Activated T-helper 17 cell treated with anti-CD3 and anti-CD28 coated beads, Interleukin-2, amount 50 U/mL, for 72 hours (primary cell): Measurements from ENCODE around the gene TGM2. TPM values are rescaled to one million over a fixed set of nuclear protein-coding genes. Genes with fewer than 3 reads are reported as not detected.
A peak's percentile ranks its signal among the peaks of the same experiment; 100 is the strongest.
"Not testable (repeated sequence)": the region's sequence is repeated elsewhere in the genome, so short reads cannot be mapped to it uniquely, and the experiment has no call there.

Experiments used
- ATAC-seq: fragments of 150-1000 bp; cut with Tn5 transposase; replicated peaks from 2 replicates; pipeline ENCODE4 v1.10.0; 2021; ENCODE audit warnings: mild to moderate bottlenecking, moderate library complexity
- H3K27ac Mint-ChIP-seq: one replicate; pipeline ENCODE4 v1.8.0; 2022; ENCODE audit warnings: mixed read lengths
- H3K27me3 Mint-ChIP-seq: one replicate; pipeline ENCODE4 v1.8.0; 2022; ENCODE audit warnings: mixed read lengths
- H3K36me3 Mint-ChIP-seq: one replicate; pipeline ENCODE4 v1.8.0; 2022; ENCODE audit warnings: low read depth, mild to moderate bottlenecking, mixed read lengths
- H3K4me1 Mint-ChIP-seq: one replicate; pipeline ENCODE4 v1.8.0; 2022; ENCODE audit warnings: mixed read lengths
- H3K4me3 Mint-ChIP-seq: one replicate; pipeline ENCODE4 v1.8.0; 2022; ENCODE audit warnings: mild to moderate bottlenecking, mixed read lengths
- H3K9me3 Mint-ChIP-seq: one replicate; pipeline ENCODE4 v1.8.0; 2022; ENCODE audit warnings: mixed read lengths
- total RNA-seq, 2 donors: library from RNA; stranded (reverse); gene quantifications; one replicate each; pipeline ENCODE4 v1.2.3, GENCODE V29; 2022

The TGM2 gene
- total RNA-seq, 2 donors from 2014 or later: 0.19 to 0.76 TPM

GRCh38 chr20:38110525-38111178, 54.4 kb downstream of the TGM2 start:
- H3K36me3 Mint-ChIP-seq: no peaks in the 10 kb centered on the region
- H3K9me3 Mint-ChIP-seq: no peaks in the 10 kb centered on the region
- ATAC-seq: no peak
- H3K4me3 Mint-ChIP-seq: no peak overlapping the region
- no peaks in the 10 kb centered on the region for H3K27me3 Mint-ChIP-seq
- no peaks in the 10 kb centered on the region for H3K4me1 Mint-ChIP-seq
- no peak overlapping the region for H3K27ac Mint-ChIP-seq

- H3K4me1 Mint-ChIP-seq: no peaks in the 10 kb centered on the region
- ATAC-seq: no peak
- H3K27me3 Mint-ChIP-seq: no peaks in the 10 kb centered on the region
- no peaks in the 10 kb centered on the region for H3K9me3 Mint-ChIP-seq
- no peak overlapping the region for H3K27ac Mint-ChIP-seq
- H3K4me3 Mint-ChIP-seq: no peak overlapping the region
- H3K36me3 Mint-ChIP-seq: no peaks in the 10 kb centered on the region
Measured at GRCh38 chr20:38109591-38110524, 55.2 kb downstream of the TGM2 start.

GRCh38 chr20:38108986-38109541, 56.0 kb downstream of the TGM2 start:
- no peak overlapping the region for H3K27ac Mint-ChIP-seq
- H3K9me3 Mint-ChIP-seq: no peaks in the 10 kb centered on the region
- H3K4me3 Mint-ChIP-seq: no peak overlapping the region
- H3K4me1 Mint-ChIP-seq: no peaks in the 10 kb centered on the region
- H3K36me3 Mint-ChIP-seq: no peaks in the 10 kb centered on the region
- no peaks in the 10 kb centered on the region for H3K27me3 Mint-ChIP-seq
- ATAC-seq: no peak

- Mint-ChIP-seq H3K4me1 (no peaks in the 10 kb centered on the region), H3K27me3 (no peaks in the 10 kb centered on the region), H3K27ac (no peak overlapping the region), H3K4me3 (no peak overlapping the region), H3K36me3 (no peaks in the 10 kb centered on the region), H3K9me3 (no peaks in the 10 kb centered on the region)
- ATAC-seq: no peak
Measured at GRCh38 chr20:38108438-38108985, 56.6 kb downstream of the TGM2 start.

GRCh38 chr20:38107916-38108315, 57.2 kb downstream of the TGM2 start:
- H3K9me3 Mint-ChIP-seq, ATAC-seq, H3K36me3 Mint-ChIP-seq, H3K4me3 Mint-ChIP-seq, H3K27me3 Mint-ChIP-seq, H3K4me1 Mint-ChIP-seq, H3K27ac Mint-ChIP-seq: not testable (repeated sequence)

GRCh38 chr20:38107386-38107785, 57.7 kb downstream of the TGM2 start:
- not testable (repeated sequence) for H3K9me3 Mint-ChIP-seq, H3K27ac Mint-ChIP-seq, H3K4me1 Mint-ChIP-seq, H3K4me3 Mint-ChIP-seq, ATAC-seq, H3K27me3 Mint-ChIP-seq, H3K36me3 Mint-ChIP-seq

GRCh38 chr20:38106461-38106860, 58.6 kb downstream of the TGM2 start:
- Mint-ChIP-seq H3K9me3 (no peaks in the 10 kb centered on the region), H3K27ac (no peak overlapping the region), H3K27me3 (no peaks in the 10 kb centered on the region), H3K4me3 (no peak overlapping the region), H3K36me3 (no peaks in the 10 kb centered on the region), H3K4me1 (no peaks in the 10 kb centered on the region)
- ATAC-seq: no peak

- no peak for ATAC-seq
- H3K27me3 Mint-ChIP-seq: no peaks in the 10 kb centered on the region
- peaks cover 10% of the 10 kb centered on the region for H3K9me3 Mint-ChIP-seq
- H3K4me3 Mint-ChIP-seq: no peak overlapping the region
- no peaks in the 10 kb centered on the region for H3K36me3 Mint-ChIP-seq
- H3K27ac Mint-ChIP-seq: no peak overlapping the region
- no peaks in the 10 kb centered on the region for H3K4me1 Mint-ChIP-seq
Measured at GRCh38 chr20:38104285-38104684, 60.8 kb downstream of the TGM2 start.

GRCh38 chr20:38102206-38102605, 62.9 kb downstream of the TGM2 start:
- not testable (repeated sequence) for H3K27me3 Mint-ChIP-seq, H3K27ac Mint-ChIP-seq, H3K36me3 Mint-ChIP-seq, H3K4me3 Mint-ChIP-seq, H3K9me3 Mint-ChIP-seq, ATAC-seq, H3K4me1 Mint-ChIP-seq

- Mint-ChIP-seq H3K27ac (no peak overlapping the region), H3K9me3 (peaks cover 10% of the 10 kb centered on the region), H3K4me1 (peaks cover 12% of the 10 kb centered on the region), H3K36me3 (no peaks in the 10 kb centered on the region), H3K27me3 (no peaks in the 10 kb centered on the region), H3K4me3 (no peak overlapping the region)
- no peak for ATAC-seq
Measured at GRCh38 chr20:38098952-38099351, 66.1 kb downstream of the TGM2 start.

- no peaks in the 10 kb centered on the region for H3K27me3 Mint-ChIP-seq
- H3K36me3 Mint-ChIP-seq: peaks cover 26% of the 10 kb centered on the region
- ATAC-seq: no peak
- peak overlapping the region; percentile 69 for H3K27ac Mint-ChIP-seq
- peaks cover 3% of the 10 kb centered on the region for H3K9me3 Mint-ChIP-seq
- H3K4me1 Mint-ChIP-seq: peaks cover 25% of the 10 kb centered on the region
- peak overlapping the region; percentile 4 for H3K4me3 Mint-ChIP-seq
Measured at GRCh38 chr20:38095017-38095686, 69.9 kb downstream of the TGM2 start.

GRCh38 chr20:38094373-38094891, 70.6 kb downstream of the TGM2 start:
- Mint-ChIP-seq H3K9me3 (no peaks in the 10 kb centered on the region), H3K36me3 (peaks cover 33% of the 10 kb centered on the region), H3K4me3 (peak overlapping the region; percentile 4), H3K4me1 (peaks cover 25% of the 10 kb centered on the region), H3K27me3 (no peaks in the 10 kb centered on the region), H3K27ac (peak overlapping the region; percentile 69)
- peak; percentile 99 for ATAC-seq

GRCh38 chr20:38093641-38094077, 71.4 kb downstream of the TGM2 start:
- peak overlapping the region; percentile 69 for H3K27ac Mint-ChIP-seq

GRCh38 chr20:38092915-38093314, 72.2 kb downstream of the TGM2 start:
- Mint-ChIP-seq H3K4me3 (no peak overlapping the region), H3K27me3 (no peaks in the 10 kb centered on the region), H3K27ac (peak overlapping the region; percentile 69), H3K4me1 (peaks cover 25% of the 10 kb centered on the region), H3K36me3 (peaks cover 49% of the 10 kb centered on the region), H3K9me3 (no peaks in the 10 kb centered on the region)
- no peak for ATAC-seq

More at GRCh38 chr20:38093641-38094077, 71.4 kb downstream of the TGM2 start:
- no peaks in the 10 kb centered on the region for H3K9me3 Mint-ChIP-seq
- peaks cover 41% of the 10 kb centered on the region for H3K36me3 Mint-ChIP-seq
- H3K4me3 Mint-ChIP-seq: no peak overlapping the region
- no peak for ATAC-seq
- peaks cover 25% of the 10 kb centered on the region for H3K4me1 Mint-ChIP-seq
- no peaks in the 10 kb centered on the region for H3K27me3 Mint-ChIP-seq
